DOHH2 (cell line): ENCODE results near the gene KIAA0408.
A peak's percentile ranks its signal among the peaks of the same experiment; 100 is the strongest.
"Not testable (repeated sequence)": the region's sequence is repeated elsewhere in the genome, so short reads cannot be mapped to it uniquely, and the experiment has no call there.

Experiments used
- H3F3A ChIP-seq: fragments of 200-600 bp; sonication (generic), shearing (Covaris generic); 2 replicates; pipeline ENCODE4 v1.6.0; 2016; ENCODE audit warnings: antibody characterized with exemption, mild to moderate bottlenecking; ENCODE audit not compliant: control insufficient read depth, insufficient read depth
- H3K27ac ChIP-seq: fragments of 200-600 bp; sonication (generic); 2 replicates; pipeline ENCODE4 v1.5.1; 2014; ENCODE audit warnings: low read depth, mild to moderate bottlenecking, low read length, moderate library complexity
- H3K27me3 ChIP-seq: fragments of 200-600 bp; sonication (generic); 2 replicates; pipeline ENCODE4 v1.6.1; 2014; ENCODE audit warnings: mild to moderate bottlenecking, low read length, mixed read lengths; ENCODE audit not compliant: control insufficient read depth
- H3K36me3 ChIP-seq: fragments of 200-600 bp; sonication (generic); 2 replicates; pipeline ENCODE4 v1.6.1; 2014; ENCODE audit warnings: mild to moderate bottlenecking, low read length, moderate library complexity, mixed read lengths; ENCODE audit not compliant: control insufficient read depth
- H3K4me1 ChIP-seq: fragments of 200-600 bp; sonication (generic); 2 replicates; pipeline ENCODE4 v1.6.1; 2014; ENCODE audit warnings: mild to moderate bottlenecking, low read length, mixed read lengths; ENCODE audit not compliant: control insufficient read depth
- H3K4me2 ChIP-seq: fragments of 200-600 bp; sonication (generic); 2 replicates; pipeline ENCODE4 v1.6.0; 2014; ENCODE audit warnings: mild to moderate bottlenecking, low read length, moderate library complexity
- H3K4me3 ChIP-seq: fragments of 200-600 bp; sonication (generic); 2 replicates; pipeline ENCODE4 v1.5.1; 2014; ENCODE audit warnings: mild to moderate bottlenecking, low read length, mixed read lengths
- H3K79me2 ChIP-seq: fragments of 200-600 bp; sonication (generic); 2 replicates; pipeline ENCODE4 v1.6.1; 2014; ENCODE audit warnings: mild to moderate bottlenecking, low read length, mixed read lengths; ENCODE audit not compliant: control insufficient read depth
- H3K9me2 ChIP-seq: fragments of 200-600 bp; sonication (generic); replicated peaks from 2 replicates; pipeline ENCODE4 v1.6.1; 2014; ENCODE audit warnings: mild to moderate bottlenecking, low read length, mixed read lengths; ENCODE audit not compliant: control insufficient read depth
- H3K9me3 ChIP-seq: fragments of 200-600 bp; sonication (generic); 2 replicates; pipeline ENCODE4 v1.6.1; 2014; ENCODE audit warnings: antibody characterized with exemption, low read length, mixed read lengths; ENCODE audit not compliant: control insufficient read depth, insufficient read depth
- H4K20me1 ChIP-seq: fragments of 200-600 bp; sonication (generic); 2 replicates; pipeline ENCODE4 v1.6.0; 2014; ENCODE audit warnings: low read depth, mild to moderate bottlenecking, antibody characterized with exemption, low read length, moderate library complexity; ENCODE audit not compliant: control insufficient read depth, insufficient read depth
- CTCF ChIP-seq: fragments of 200-600 bp; sonication (generic); IDR thresholded peaks from one replicate; pipeline ENCODE4 v1.5.1; 2014; ENCODE audit warnings: antibody characterized with exemption, mild to moderate bottlenecking, low read depth, low read length; ENCODE audit not compliant: poor library complexity, severe bottlenecking
- EZH2phosphoT487 ChIP-seq: fragments of 200-600 bp; sonication (generic); IDR thresholded peaks from 2 replicates; pipeline ENCODE4 v1.6.1; 2017; ENCODE audit warnings: borderline replicate concordance, mild to moderate bottlenecking, antibody characterized with exemption, low read length, moderate library complexity, mixed read lengths

Gene KIAA0408

GRCh38 chr6:127420556-127420955 is 38.6 kb downstream of the KIAA0408 start:
- H3K4me2 ChIP-seq: no peak overlapping the region
- no peaks in the 10 kb centered on the region for H3K9me2 ChIP-seq
- no peak overlapping the region for H3K4me3 ChIP-seq
- H3F3A ChIP-seq: no peaks in the 10 kb centered on the region
- no peaks in the 10 kb centered on the region for H3K27me3 ChIP-seq
- TF ChIP-seq CTCF (peak; percentile 71), EZH2phosphoT487 (no peak)
- no peaks in the 10 kb centered on the region for H3K79me2 ChIP-seq
- H3K9me3 ChIP-seq: no peaks in the 10 kb centered on the region
- H4K20me1 ChIP-seq: no peaks in the 10 kb centered on the region
- H3K36me3 ChIP-seq: no peaks in the 10 kb centered on the region
- peaks cover 7% of the 10 kb centered on the region for H3K4me1 ChIP-seq
- H3K27ac ChIP-seq: no peak overlapping the region

- Histone ChIP-seq H3K4me2 (no peak overlapping the region), H3K27me3 (no peaks in the 10 kb centered on the region), H3K27ac (no peak overlapping the region), H3K4me3 (no peak overlapping the region), H3K9me3 (no peaks in the 10 kb centered on the region), H3K36me3 (no peaks in the 10 kb centered on the region), H3K4me1 (no peaks in the 10 kb centered on the region), H3K9me2 (no peaks in the 10 kb centered on the region), H3F3A (no peaks in the 10 kb centered on the region), H4K20me1 (no peaks in the 10 kb centered on the region), H3K79me2 (no peaks in the 10 kb centered on the region)
- TF ChIP-seq EZH2phosphoT487: no peak
- no peak for TF ChIP-seq CTCF
These were observed 44.1 kb downstream of the KIAA0408 start for GRCh38 chr6:127415096-127415495.

GRCh38 chr6:127413123-127413522 is 46.1 kb downstream of the KIAA0408 start:
- not testable (repeated sequence) for H3K4me2 ChIP-seq, H3K9me3 ChIP-seq, H3K4me3 ChIP-seq, H3K79me2 ChIP-seq, H3K27me3 ChIP-seq, H3F3A ChIP-seq, H3K36me3 ChIP-seq, H3K9me2 ChIP-seq, H3K27ac ChIP-seq, H3K4me1 ChIP-seq, H4K20me1 ChIP-seq

GRCh38 chr6:127412016-127412415 is 47.2 kb downstream of the KIAA0408 start:
- not testable (repeated sequence) for H3F3A ChIP-seq, H3K9me3 ChIP-seq, H3K27ac ChIP-seq, H3K27me3 ChIP-seq, H3K4me2 ChIP-seq, H4K20me1 ChIP-seq, H3K79me2 ChIP-seq, H3K36me3 ChIP-seq, H3K4me3 ChIP-seq, H3K9me2 ChIP-seq, H3K4me1 ChIP-seq
